Measurements from ENCODE around the gene FRMD1.

FRMD1 gene

DNA sequence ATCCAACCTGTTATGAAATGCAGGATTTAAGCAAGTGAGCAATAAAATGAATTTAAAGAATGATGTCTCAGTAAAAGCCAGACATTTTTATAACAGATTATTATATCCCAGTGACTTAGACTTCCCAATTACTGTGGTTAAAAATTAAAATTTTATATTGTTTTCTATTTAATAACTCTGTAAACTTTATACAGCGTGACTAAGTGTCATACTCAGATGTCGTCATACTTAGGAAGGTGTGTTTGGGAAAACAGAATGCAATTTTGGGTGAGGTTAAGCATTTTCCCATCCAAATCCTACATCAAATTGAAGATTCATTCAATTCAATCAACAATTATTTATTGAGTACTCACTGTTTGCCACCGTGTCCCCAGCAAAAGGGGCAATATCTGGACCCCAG lies 31.4 kb upstream of the FRMD1 start:
- DNase-seq = no peak

GRCh38 chr6:168109171-168109570 lies 30.2 kb upstream of the FRMD1 start:
- DNase-seq = no peak

- no peak for DNase-seq
Measured at GRCh38 chr6:168107191-168107983, 28.4 kb upstream of the FRMD1 start.

DNA sequence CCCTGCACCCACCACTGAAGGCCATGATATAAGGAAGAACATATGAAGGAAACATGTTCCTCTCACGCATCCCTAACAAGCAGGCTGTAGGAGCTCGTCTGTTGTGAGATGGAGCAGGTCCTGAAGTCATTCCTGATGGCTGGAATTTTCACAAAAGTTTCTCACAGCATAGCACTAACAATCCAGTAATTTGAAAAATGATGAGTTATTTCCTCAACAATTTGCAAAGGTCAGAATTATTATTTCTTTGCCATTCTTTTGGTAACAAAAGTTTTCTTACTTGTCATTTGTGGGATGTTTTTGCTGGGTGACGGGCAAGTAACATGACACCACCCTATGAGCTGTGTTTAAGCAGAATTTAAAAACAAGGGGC lies 27.6 kb upstream of the FRMD1 start:
- no peak for DNase-seq

DNA sequence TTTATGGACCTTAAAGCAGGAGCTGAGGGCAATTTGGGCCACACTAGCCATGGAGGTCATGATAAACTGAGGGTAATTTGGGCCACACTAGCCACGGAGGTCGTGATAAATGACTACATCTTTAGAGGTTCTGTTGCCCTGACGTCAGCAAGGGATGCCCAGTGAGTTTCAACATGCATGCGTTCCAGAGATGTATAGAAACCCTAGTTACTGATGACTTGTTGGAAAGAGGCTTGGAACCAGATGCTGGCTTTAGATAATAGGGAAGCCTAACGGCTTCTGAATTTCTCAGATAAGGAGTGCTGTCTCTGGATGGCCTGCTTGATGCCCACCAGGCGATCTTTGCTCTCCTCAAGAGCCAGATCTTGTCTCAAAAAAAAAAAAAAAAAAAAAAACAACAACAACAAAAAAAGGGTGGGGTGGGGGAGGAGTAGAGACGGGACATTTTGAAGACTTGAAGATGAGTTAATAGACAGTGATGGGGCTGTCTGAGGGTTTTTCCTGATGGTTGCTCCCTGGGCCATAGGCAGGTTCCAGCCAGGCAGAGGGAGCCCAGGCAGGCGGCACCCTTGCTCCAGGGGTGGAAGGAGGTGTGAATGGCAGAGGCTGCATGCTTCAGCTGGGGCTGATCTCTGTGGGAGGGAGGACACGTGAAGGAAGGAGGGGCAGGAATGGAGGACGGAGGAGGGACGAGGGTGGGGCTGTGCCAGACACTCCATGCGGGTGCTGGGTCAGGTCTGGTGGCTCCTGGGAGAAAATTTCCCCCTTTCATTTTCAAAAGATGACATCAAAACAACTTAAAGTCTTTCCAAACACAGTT lies 27.0 kb upstream of the FRMD1 start:
- DNase-seq = peak; percentile 6

DNA sequence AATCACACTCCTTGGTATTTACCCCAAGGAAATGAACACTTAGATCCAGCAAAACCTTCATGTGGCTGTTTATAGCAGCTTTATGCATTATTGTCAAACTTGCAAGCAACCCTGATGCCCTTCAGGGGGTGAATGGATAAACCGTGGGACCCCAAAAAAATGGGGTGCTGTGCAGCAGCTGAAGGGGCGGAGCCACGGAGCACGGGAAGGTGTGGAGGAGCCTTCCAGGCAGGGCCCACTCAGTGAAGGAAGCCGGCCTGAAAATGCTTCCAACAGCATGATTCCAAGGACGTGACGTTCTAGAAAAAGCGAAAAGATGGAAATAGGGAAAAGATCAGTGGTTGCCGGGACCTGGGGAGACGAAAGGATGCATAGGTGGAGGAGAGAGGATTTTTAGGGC lies 25.6 kb upstream of the FRMD1 start:
- DNase-seq = no peak

- no peak for DNase-seq
Measured at GRCh38 chr6:168103050-168103830, 24.2 kb upstream of the FRMD1 start.

- DNase-seq = peak; percentile 85
Measured at GRCh38 chr6:168102315-168102985, 23.4 kb upstream of the FRMD1 start.

DNA sequence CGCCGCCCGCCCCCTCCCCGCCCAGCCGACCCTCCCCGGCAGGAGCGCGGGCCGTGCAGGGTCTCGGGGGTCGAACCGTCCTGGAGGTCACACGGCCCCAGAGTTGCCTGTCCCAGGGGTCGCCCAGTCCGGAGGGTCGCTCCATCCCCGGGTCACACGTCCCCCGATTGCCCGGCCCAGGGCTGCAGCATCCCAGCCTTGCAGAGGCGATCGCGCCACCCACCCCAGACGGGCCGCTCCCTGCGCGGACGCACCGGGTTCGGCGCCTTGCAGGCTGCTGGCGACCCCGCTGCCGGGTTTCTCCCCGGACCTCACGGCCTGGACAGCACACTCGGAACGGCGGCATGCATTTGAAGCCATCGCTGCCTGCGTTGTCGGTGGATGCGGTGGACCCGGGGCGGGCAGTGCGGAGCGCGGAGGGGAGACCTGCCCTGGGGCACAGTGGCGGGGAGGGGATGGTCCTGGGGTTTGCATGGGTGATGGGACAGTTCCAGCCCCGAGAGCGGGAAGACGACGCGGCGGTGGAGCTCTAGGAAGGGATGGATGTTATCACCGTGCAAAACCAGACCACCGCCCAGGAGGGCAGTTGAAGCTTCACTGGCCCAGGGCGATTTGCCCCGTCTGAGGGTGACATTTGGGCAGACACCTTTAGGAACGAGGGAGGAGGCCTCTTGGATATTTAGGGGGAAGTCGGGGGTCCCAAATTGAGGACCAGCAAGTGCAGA lies 22.7 kb upstream of the FRMD1 start:
- no peak for DNase-seq

GRCh38 chr6:168100803-168101589 lies 22.0 kb upstream of the FRMD1 start:
- DNase-seq = no peak

DNA sequence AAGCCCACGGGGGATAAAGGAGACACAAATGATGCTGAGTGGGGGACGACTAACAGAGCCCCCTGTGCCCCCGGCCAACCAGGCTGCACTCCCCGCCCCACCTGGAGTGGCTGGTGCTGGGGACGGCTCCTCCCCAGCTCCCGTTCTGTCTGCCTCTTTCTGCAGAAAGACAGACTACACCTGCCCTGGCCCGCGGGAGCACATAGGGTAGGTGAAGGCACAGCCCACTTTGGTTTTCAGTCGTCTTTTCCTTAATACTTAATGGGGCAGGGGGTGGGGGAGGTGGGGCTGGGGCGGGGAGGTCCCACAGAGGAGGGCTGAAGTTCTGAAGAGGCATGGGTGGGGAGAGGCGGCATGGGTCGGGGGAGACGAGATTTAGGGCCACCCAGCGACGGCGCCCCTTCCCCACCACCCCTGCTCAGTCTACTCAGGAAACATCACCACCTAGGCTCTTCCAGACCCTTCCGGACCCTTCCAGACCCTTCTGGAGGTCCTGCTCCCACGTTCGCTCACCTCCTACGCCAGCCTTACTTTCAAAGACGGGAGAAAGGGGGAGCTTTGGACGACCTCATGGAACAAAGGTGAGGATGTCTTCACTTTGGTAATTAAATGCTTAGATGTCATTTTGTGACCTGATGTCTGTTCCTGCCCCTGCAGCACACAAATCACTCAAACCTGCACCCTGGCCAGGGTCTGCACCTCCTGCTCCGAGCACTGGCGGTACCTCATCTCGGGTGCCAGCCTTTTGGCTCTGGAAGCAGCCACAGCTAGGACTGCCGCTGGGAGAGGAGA lies 21.2 kb upstream of the FRMD1 start:
- DNase-seq = no peak

DNA sequence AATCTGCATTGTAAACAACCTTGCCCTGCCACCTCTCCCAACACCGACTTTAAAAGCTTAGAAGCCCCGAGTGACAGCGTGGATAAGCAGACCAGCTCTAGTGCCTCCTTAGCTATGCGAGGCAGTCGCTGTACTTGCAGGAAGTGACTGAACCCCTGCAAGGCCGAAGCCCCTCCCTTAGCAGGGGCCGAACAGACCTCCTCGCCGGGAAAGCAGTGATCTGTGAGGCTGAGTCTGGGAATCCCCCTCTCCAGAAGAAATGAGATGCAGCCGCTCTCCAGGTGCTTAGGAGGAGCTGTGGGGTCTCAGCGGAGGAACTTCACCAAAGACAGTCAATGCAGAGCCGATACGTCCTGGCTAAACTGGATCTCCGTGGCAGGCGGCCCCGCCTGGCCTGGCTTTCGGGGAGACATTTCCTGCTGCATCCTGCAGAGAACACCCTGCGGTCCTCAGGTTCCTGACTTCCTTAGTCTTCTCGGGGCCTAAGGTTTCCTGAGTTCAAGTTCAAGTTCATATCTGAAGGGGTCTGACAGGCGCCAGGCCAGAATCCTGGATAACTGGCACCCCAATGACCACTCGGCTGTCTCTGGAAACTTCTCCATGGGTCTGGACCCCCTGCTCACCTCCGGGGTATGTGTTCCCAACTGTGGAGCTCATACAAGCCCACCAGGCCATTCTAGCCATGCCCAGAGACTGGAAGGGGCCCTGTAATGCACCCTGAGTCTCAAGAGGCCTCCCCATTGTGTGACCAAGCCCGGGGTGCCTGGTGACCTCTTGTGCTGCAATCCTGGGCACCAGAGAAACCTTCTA lies 20.4 kb upstream of the FRMD1 start:
- DNase-seq = no peak

DNA sequence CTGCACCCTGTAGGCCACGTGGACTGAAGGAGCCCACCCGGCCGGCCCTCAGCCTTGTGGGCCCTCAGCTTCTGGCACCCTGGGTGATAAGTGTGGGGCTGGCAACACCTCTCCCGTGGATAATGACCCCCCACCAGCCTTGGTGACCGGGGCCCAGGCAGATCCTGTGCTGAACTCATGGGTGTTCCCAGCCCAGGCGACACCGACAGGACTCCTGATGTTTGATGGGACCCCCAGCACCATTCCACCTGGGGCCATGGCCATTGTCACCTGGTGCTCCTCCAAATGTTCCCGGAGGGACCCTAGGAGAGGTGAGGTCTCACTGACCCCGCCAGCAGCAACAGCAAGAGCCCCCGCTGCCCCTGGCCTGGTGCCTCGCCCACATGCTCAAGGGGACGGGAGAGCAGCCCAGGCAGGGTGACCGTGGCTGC lies 19.4 kb upstream of the FRMD1 start:
- no peak for DNase-seq

GRCh38 chr6:168097621-168098430 lies 18.8 kb upstream of the FRMD1 start:
- DNase-seq = peak; percentile 11

- no peak for DNase-seq
Measured at GRCh38 chr6:168097221-168097620, 18.2 kb upstream of the FRMD1 start.

GRCh38 chr6:168096271-168096764 lies 17.3 kb upstream of the FRMD1 start:
- no peak for DNase-seq

DNA sequence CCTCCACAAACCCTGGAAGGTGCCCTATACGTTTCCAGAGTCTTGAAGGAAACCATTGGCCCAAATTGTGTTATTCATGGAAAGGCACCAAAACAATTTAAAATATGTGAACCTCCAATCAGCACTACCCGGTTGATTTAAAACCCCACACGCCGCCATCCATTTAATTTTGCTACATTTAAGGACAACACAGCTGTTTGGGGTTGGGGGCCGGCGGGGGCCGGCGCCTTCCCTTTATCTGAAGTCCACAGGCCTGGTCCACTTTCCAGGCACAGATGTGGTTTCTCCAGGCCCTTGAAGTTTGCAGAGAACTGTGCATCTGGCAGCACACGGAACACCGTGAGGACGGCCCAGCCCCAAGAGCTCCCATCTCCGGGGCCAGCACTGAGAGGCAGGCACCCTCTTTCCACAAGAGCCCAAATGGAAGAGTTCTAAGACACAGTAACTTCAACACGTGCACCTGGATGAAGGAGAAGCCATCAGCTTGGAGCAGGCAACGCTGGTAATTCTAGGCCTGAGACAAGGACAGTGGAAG lies 16.8 kb upstream of the FRMD1 start:
- DNase-seq = no peak

DNA sequence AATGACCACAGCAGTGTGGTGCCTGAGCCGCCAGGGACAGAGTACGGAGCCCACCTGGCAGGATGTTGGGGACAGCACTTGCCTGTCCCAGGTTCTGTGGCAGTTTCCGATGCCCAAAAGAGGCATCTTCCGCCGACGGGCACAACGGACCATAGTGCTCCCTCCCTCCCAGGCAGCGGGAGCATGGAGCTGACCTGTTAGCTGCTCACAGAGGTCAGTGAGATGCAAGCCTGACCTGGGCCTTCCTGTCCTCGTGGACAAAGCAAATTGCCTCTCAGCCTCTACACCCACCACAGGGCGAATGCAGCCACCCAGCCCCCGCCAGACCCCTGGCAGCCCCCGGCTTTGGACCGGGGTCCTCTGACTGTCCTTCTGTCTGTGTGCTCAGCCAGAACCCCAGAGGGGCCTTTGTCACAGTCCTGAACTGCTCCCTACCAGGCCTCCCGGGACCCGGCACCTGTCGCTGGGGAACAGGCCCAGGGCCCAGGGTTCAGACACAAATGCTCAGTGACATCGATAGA lies 16.2 kb upstream of the FRMD1 start:
- DNase-seq = no peak
